Body of pancreas (tissue), 4 donors: ENCODE measurements around the gene NUBP2.

Source experiments
- CTCF ChIP-seq, 7 experiments: fragments of 450-650 bp in 4 of 7; fragments of 200-600 bp in 3 of 7; sonication (generic) in 3 of 7; IDR thresholded peaks; one replicate each; pipeline ENCODE4 v1.5.1; 2016 to 2019; ENCODE audit warnings: antibody characterized with exemption in 7 of 7
- POLR2A ChIP-seq, 3 donors: fragments of 450-650 bp; IDR thresholded peaks; one replicate each; pipeline ENCODE4 v1.6.1; 2016; ENCODE audit warnings: antibody characterized with exemption in 3 of 3, mild to moderate bottlenecking in 2 of 3

GRCh38 chr16:1808691-1809090 lies 25.9 kb downstream of the NUBP2 start:
- TF ChIP-seq POLR2A (IDR thresholded peaks at IDR 0.05) (no peak), CTCF (IDR thresholded peaks at IDR 0.05) (no peak)
